Activated T-cell treated with anti-CD3 and anti-CD28 coated beads for 48 hours (primary cell): Measurements from ENCODE around the gene GFRA1.
"Not testable (repeated sequence)": the region's sequence is repeated elsewhere in the genome, so short reads cannot be mapped to it uniquely, and the experiment has no call there.

Experiments
- DNase-seq: peaks from one replicate; pipeline ENCODE4 v3.0.0-alpha.2; 2020; ENCODE audit warnings: low read depth

GFRA1 gene

GRCh38 chr10:116063107-116063506, 209.9 kb downstream of the GFRA1 start:
- no peak for DNase-seq

GRCh38 chr10:116060864-116061263, 212.1 kb downstream of the GFRA1 start:
- DNase-seq = no peak

- DNase-seq = no peak
Observed at GRCh38 chr10:116059320-116059719, 213.7 kb downstream of the GFRA1 start.

- no peak for DNase-seq
Observed at GRCh38 chr10:116056445-116057293, 216.3 kb downstream of the GFRA1 start.

GRCh38 chr10:116055917-116056252, 217.1 kb downstream of the GFRA1 start:
- DNase-seq = no peak

GRCh38 chr10:116055252-116055916, 217.6 kb downstream of the GFRA1 start:
- DNase-seq = no peak

- no peak for DNase-seq
Observed at GRCh38 chr10:116053910-116054309, 219.1 kb downstream of the GFRA1 start.

GRCh38 chr10:116053009-116053730, 219.8 kb downstream of the GFRA1 start:
- not testable (repeated sequence) for DNase-seq

- DNase-seq = not testable (repeated sequence)
Observed at GRCh38 chr10:116052522-116052921, 220.5 kb downstream of the GFRA1 start.

GRCh38 chr10:116049974-116050304, 223.1 kb downstream of the GFRA1 start:
- no peak for DNase-seq

GRCh38 chr10:116049158-116049973, 223.6 kb downstream of the GFRA1 start:
- no peak for DNase-seq

- DNase-seq = no peak
Observed at GRCh38 chr10:116045366-116046356, 227.3 kb downstream of the GFRA1 start.

GRCh38 chr10:116044801-116045248, 228.2 kb downstream of the GFRA1 start:
- no peak for DNase-seq

GRCh38 chr10:116043861-116044260, 229.1 kb downstream of the GFRA1 start:
- no peak for DNase-seq

GRCh38 chr10:116043304-116043703, 229.7 kb downstream of the GFRA1 start:
- no peak for DNase-seq

- no peak for DNase-seq
Observed at GRCh38 chr10:116041948-116042347, 231.1 kb downstream of the GFRA1 start.

- DNase-seq = no peak
Observed at GRCh38 chr10:116039612-116040011, 233.4 kb downstream of the GFRA1 start.

GRCh38 chr10:116038259-116038658, 234.7 kb downstream of the GFRA1 start:
- no peak for DNase-seq

GRCh38 chr10:116035406-116035805, 237.6 kb downstream of the GFRA1 start:
- DNase-seq = not testable (repeated sequence)

GRCh38 chr10:116030576-116030975, 242.4 kb downstream of the GFRA1 start:
- no peak for DNase-seq

GRCh38 chr10:116029826-116030225, 243.2 kb downstream of the GFRA1 start:
- DNase-seq = no peak
